Islet of Langerhans (tissue), 1 donor: ENCODE data around the gene ZNF722.
"Not testable (repeated sequence)": the region's sequence is repeated elsewhere in the genome, so short reads cannot be mapped to it uniquely, and the experiment has no call there.

Experiments
- FAIRE-seq: peaks from one replicate; lab custom pipeline; 2011; peaks lifted over from hg19 to GRCh38; lab: Jason Lieb, UNC

ZNF722 gene

DNA sequence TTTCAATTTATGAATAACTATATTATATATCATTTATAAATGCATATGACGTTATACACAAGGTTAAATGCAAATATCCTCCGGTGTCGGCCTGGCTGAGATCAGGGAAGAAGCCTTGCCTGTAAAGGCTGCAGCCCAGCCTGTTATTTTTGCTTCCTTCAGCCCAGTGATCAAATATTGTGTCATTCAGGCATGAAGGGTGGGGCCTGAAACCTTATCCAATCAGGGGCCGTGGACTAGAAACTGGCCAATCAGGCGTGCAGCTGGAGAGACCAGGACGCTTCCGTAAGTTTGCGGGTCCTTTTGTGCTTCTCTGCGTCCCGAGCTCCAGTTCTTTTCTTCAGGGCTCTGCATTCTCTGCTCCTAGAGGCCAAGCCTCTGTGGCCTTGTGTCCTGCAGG is at the start of gene ZNF722:
ZNF722 (plus strand) TSS at position 301 of the 400 bp plus-strand sequence. CDS start 113 bp downstream, outside the sequence.
- FAIRE-seq: no peak

GRCh38 chr7:63953181-63953580 is 45.5 kb upstream of the ZNF722 start:
- no peak for FAIRE-seq

DNA sequence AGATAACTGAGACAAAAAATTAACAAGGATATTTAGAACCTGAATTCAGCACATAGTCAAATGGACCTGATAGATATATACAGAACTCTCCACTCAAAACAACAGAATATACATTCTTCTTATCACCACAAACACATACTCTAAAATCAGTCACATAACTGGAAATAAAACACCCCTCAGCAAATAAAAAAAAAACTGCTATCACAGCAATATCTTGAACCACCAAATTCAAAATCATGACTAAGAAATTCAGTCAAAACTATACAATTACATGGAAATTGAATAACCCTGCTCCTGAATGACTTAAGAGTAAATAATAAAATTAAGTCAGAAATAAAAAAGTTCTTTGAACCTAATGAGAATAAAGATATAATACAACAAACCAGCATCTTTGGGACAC is 30.0 kb upstream of the ZNF722 start:
- FAIRE-seq: no peak

- FAIRE-seq: not testable (repeated sequence)
Measured at GRCh38 chr7:64015496-64015895, 16.8 kb downstream of the ZNF722 start.

- FAIRE-seq: no peak
Measured at GRCh38 chr7:64035388-64035787, 36.7 kb downstream of the ZNF722 start.

DNA sequence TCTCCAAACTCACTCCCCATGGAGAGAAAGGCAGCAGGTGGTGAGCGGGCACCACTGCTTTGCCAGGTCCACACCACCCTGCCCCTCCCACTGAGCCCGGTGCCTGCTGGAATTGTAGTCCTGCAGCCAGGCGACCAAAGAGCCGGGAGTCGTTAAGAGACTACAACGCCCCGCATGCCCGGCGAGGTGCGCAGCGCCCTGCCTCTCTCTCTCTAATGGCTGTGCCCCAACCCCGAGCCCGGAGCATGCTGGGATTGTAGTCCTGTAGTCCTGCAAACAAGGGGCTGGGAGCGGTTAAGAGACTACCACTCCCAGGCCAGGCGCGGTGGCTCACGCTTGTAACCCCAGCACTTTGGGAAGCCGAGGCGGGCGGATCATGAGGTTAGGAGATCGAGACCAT is 38.4 kb downstream of the ZNF722 start:
- FAIRE-seq: no peak

- FAIRE-seq: no peak
Measured at GRCh38 chr7:64045301-64046040, 46.8 kb downstream of the ZNF722 start, which contains the start of gene ZNF727. Gene ZNF727 (plus strand): TSS chr7:64045434. CDS start chr7:64045622, 188 bp downstream.

DNA sequence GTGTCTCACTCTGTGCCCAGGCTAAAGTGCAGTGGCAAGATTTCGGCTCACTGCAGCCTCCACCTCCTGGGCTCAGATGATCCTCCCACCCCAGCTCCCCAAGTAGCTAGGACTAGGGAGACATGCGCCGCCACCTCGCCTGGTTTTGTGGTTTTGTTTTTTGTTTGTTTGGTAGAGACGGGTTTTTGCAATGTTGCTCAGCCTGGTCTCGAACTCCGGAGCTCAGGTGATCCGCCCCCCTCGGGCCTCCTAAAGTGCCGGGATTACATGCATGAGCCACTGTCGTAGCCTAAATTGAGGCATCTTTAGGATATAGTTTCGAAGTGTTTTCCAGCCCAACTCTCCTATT is 47.4 kb downstream of the ZNF722 start:
- FAIRE-seq: no peak
